H1 (cell line): ENCODE data around the gene NHSL2. TPM values are rescaled to one million over a fixed set of nuclear protein-coding genes. Genes with fewer than 3 reads are reported as not detected.

Experiments used
- JUND ChIP-seq: IDR thresholded peaks from 2 replicates; pipeline ENCODE4 v1.6.1; 2011; ENCODE audit warnings: mild to moderate bottlenecking, improper control_type of control experiment, low read length
- SP2 ChIP-seq: IDR thresholded peaks from 2 replicates; pipeline ENCODE4 v1.6.1; 2012; ENCODE audit warnings: mild to moderate bottlenecking, low read length, inconsistent platforms
- YY1 ChIP-seq: IDR thresholded peaks from 2 replicates; pipeline ENCODE4 v1.6.1; 2011; ENCODE audit warnings: low read depth, mild to moderate bottlenecking, low read length
- polyA plus RNA-seq, 7 experiments: library from polyadenylated mRNA; depleted of rRNA in 3 of 7; stranded (reverse) in 5 of 7; unstranded in 2 of 7; fragments of >200 nt in 5 of 7; fragments of 200-250 nt in 2 of 7; gene quantifications; 1 replicate in 5 of 7; 2 replicates in 1 of 7; 4 replicates in 1 of 7; pipeline versions ENCODE4 v1.2.1 to v1.2.3, GENCODE V29; 2011 to 2013; ENCODE audit warnings: missing spikeins in 2 of 7, mixed read lengths in 2 of 7
- total RNA-seq: library from RNA; stranded (reverse); fragmentation: NEBNext Ultra II Directional; extraction: Animal tissue kit (Norgen Biotek cat#: 25700); gene quantifications from 2 replicates; pipeline ENCODE4 v1.2.1, GENCODE V29; 2021

NHSL2 gene
- total and polyA plus RNA-seq, 2 of the 8 experiments (the other 6 are each of a cell fraction or from before 2014, with no cell fraction given) = 3.7 to 7.2 TPM

DNA sequence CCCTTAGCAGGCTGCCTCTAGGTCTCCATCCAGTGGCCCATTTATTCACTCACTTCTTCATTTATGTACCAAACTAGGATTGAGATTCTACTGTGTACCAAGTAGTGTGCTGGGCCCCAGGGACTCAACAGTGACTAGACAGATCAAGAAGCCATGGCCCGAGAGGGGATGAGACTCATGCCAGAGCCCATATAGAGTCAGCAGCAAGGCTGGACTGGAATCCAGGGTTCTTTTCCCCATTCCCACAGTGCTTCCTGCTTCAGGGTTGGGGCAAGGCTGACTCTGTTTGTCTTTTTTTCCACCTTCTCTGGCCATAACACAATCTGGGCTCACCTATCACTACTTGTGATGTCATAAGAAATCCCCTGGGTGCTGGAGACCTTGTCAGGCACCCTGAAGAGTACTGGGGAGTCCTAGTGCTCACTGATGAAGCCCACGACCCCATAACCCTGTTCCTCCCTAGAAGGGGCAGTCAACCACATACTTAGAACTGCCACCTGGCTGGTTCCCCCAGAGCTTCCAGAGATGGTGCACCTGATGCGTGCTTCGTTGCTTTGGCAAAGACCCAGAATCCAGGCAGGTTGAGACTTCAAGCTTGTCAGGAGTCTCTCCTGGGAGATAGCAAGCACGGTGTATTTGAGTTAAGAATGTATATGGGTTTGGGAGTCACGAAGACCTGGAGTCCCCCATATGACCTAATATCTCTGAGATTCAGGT is 214.8 kb downstream of the NHSL2 start (continued):
- TF ChIP-seq JUND (no peak), YY1 (no peak), SP2 (no peak)
- TF ChIP-seq, all 59 proteins: peak for 0
